Stimulated activated CD4-positive, alpha-beta T cell treated with anti-CD3 and anti-CD28 coated beads, Interleukin-4, amount 100 ng/mL, for 4 hours (primary cell): Measurements from ENCODE around the gene CCK.
"Not testable (repeated sequence)": the region's sequence is repeated elsewhere in the genome, so short reads cannot be mapped to it uniquely, and the experiment has no call there.

Experiments used
- DNase-seq, 2 experiments: peaks; one replicate each; pipeline ENCODE4 v3.0.0-alpha.2; 2020

CCK gene

GRCh38 chr3:42266085-42266484 lies at the start of gene CCK:
Gene CCK, minus strand, starts transcription at chr3:42266185. Its CDS starts 2,555 bp downstream, at chr3:42263630.
- DNase-seq = no peak

GRCh38 chr3:42314411-42314810 lies 48.4 kb upstream of the CCK start:
- DNase-seq = no peak

GRCh38 chr3:42308651-42309050 lies 42.7 kb upstream of the CCK start:
- DNase-seq = no peak

GRCh38 chr3:42306499-42306898 lies 40.5 kb upstream of the CCK start:
- no peak for DNase-seq

- DNase-seq = no peak
Observed at GRCh38 chr3:42302924-42303634, 37.1 kb upstream of the CCK start.

GRCh38 chr3:42301446-42302175 lies 35.6 kb upstream of the CCK start:
- no peak for DNase-seq

- no peak for DNase-seq
Observed at GRCh38 chr3:42300778-42301177, 34.8 kb upstream of the CCK start.

- no peak for DNase-seq
Observed at GRCh38 chr3:42300013-42300412, 34.0 kb upstream of the CCK start.

GRCh38 chr3:42298259-42298658 lies 32.3 kb upstream of the CCK start:
- no peak for DNase-seq

- DNase-seq = no peak
Observed at GRCh38 chr3:42292009-42292408, 26.0 kb upstream of the CCK start.

- DNase-seq = no peak
Observed at GRCh38 chr3:42290966-42291714, 25.2 kb upstream of the CCK start.

GRCh38 chr3:42289026-42289425 lies 23.0 kb upstream of the CCK start:
- no peak for DNase-seq

- DNase-seq = no peak
Observed at GRCh38 chr3:42288385-42288784, 22.4 kb upstream of the CCK start.

- DNase-seq = not testable (repeated sequence)
Observed at GRCh38 chr3:42287423-42287822, 21.4 kb upstream of the CCK start.

GRCh38 chr3:42277676-42278075 lies 11.7 kb upstream of the CCK start:
- DNase-seq = no peak

GRCh38 chr3:42276141-42277132 lies 10.5 kb upstream of the CCK start:
- DNase-seq = no peak

- DNase-seq = no peak
Observed at GRCh38 chr3:42275217-42275616, 9.2 kb upstream of the CCK start.

GRCh38 chr3:42274266-42274665 lies 8.3 kb upstream of the CCK start:
- DNase-seq = no peak

GRCh38 chr3:42273361-42273760 lies 7.4 kb upstream of the CCK start:
- DNase-seq = no peak

- DNase-seq = no peak
Observed at GRCh38 chr3:42271786-42272185, 5.8 kb upstream of the CCK start.

GRCh38 chr3:42270561-42270960 lies 4.6 kb upstream of the CCK start:
- DNase-seq = no peak

GRCh38 chr3:42269647-42270046 lies 3.7 kb upstream of the CCK start:
- DNase-seq = no peak

GRCh38 chr3:42267878-42268277 lies 1.9 kb upstream of the CCK start:
- DNase-seq = no peak
